Activated CD4-positive, CD25-positive, alpha-beta regulatory T cell treated with anti-CD3 and anti-CD28 coated beads, Interleukin-2, amount 50 U/mL, for 16 hours (primary cell): ENCODE data around the gene FAM227A.
"Not testable (repeated sequence)": the region's sequence is repeated elsewhere in the genome, so short reads cannot be mapped to it uniquely, and the experiment has no call there.

ENCODE experiments used
- DNase-seq: peaks from one replicate; pipeline ENCODE4 v3.0.0-alpha.2; 2020; ENCODE audit warnings: low read depth, low spot score

FAM227A gene

DNA sequence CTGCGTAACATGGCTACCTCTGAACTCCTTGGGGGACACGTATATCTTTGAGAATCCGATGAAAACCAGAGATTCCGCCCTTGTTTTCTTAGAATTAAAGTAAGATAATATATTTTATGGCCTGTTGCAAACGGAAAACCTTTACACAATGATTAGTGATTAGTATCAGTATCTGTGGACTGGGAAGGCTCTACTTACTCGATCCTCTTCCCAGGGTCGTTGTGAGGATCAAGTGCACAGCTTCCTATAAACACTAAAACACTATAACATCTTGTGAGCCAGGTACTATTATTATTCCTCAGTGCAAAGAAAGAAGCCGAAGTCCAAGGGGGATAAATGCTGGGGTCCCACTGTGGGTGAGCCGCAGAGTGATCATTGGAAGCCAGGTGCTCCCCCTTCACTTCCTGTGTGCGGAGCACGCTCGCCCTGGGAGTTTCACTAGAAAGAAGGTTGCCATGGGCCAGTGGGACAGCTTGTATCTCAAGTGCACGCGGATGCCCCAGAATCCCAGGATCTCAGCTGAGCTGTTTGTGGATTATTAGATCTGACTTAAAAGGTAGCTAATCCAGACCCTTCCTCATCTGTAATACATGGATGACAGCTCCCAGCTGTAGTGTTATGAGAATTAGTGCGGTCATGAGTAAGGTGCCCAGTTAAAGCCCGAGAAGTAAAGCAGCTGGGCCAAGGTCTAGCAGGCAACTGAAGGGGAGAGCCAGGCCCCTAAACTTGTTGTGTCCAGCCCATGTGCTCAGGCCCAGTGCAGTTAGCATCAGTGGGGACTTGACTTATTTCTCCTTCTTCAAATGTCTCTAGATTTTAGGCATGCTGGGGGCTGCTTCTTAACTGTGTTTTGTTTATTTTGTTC is 1.1 kb upstream of the FAM227A start:
- DNase-seq, result no peak

- no peak for DNase-seq
Measured at GRCh38 chr22:38655519-38656255, 505 bp downstream of the FAM227A start.

- no peak for DNase-seq
Measured at GRCh38 chr22:38653741-38654140, 2.5 kb downstream of the FAM227A start.

- no peak for DNase-seq
Measured at GRCh38 chr22:38652859-38653258, 3.3 kb downstream of the FAM227A start.

DNA sequence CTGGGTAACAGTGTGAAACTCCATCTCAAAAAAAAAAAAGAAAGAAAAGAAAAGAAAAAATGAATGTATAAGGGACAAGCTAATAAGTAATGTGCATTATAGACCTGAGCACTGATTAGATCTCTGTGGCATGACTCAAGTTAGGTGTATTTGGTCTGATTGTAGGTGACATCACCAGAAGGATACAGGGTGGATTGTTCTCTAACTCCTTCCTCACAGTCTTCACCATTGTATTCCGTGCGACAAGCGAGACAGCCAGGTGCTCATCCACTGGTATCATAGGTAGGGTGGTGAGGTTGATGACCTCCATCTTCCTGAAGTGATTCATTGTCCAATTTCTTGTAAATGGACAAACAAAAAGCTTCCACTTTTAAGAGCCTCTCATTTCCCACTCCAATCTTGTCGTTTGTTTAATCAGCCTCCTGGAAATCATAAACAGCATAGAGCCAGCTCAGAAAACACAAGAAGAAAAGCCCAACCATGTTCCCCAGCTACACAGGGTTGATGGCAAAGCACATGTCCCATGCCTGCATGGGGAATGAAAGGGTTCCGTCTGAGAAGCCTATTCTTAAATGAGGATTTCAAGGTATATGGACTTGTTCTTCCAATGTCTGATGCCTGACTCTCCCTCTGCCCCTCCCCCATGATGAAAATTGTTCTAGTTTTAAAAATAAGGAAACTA is 6.2 kb downstream of the FAM227A start:
- no peak for DNase-seq

GRCh38 chr22:38645430-38645829 is 10.8 kb downstream of the FAM227A start:
- DNase-seq, result no peak

DNA sequence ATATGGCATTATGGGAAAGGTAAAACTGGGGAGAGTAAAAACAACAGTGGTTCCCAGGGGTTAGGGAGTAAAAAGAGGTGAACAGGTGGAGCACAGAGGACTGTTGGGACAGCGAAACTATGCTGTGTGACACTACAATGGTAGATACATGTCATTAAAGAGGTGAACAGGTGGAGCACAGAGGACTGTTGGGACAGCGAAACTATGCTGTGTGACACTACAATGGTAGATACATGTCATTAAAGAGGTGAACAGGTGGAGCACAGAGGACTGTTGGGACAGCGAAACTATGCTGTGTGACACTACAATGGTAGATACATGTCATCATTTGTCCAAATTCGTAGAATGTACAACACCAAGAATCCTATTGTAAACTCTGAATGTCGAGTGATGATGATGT is 11.9 kb downstream of the FAM227A start:
- not testable (repeated sequence) for DNase-seq

DNA sequence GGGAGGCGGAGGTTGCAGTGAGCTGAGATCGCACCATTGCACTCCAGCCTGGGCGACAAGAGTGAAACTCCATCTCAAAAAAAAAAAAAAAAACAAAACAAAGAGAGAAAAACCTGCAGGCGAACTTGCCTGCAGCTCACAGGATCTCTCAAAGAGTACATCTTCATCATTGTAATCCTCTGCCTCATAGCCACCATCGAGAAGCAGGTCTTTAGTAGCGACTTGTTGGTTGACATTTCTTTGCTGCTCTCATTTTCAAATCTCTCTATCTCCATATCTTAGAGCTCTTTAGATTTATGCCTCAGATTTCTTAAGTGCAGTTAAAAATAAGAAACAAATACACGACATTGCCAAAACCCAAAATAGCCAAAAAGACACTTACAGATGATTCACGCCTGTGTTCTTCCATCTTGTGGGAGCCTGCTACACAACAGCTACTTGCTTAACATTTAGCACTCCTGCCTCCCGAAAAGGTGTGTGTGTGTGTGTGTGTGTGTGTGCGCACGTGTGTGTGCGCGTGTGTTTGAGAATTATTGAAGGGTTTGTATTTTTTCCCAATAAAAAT is 14.6 kb downstream of the FAM227A start:
- no peak for DNase-seq

- no peak for DNase-seq
Measured at GRCh38 chr22:38638728-38639127, 17.5 kb downstream of the FAM227A start.

DNA sequence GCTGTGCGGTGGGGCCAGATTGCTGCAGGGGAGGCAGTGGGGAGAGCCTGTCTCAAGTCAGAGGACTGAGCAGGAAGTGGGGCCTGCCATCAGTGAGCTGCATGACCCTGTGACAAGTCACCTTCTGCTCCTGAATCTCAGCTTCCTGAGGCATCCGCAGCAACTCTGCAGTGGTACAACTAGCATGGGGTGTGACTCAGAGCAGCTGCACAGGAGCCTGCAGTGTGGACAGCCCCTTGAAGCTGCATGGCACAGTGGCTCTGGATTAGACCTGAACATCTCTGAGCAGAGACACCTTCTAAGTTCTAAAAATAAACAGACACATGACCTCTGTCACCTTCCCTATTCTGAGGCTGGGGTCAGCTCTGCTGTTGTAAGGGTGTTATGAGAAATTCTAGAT is 18.0 kb downstream of the FAM227A start:
- DNase-seq, result no peak

- DNase-seq, result no peak
Measured at GRCh38 chr22:38632528-38632927, 23.7 kb downstream of the FAM227A start.

- DNase-seq, result no peak
Measured at GRCh38 chr22:38631724-38632123, 24.5 kb downstream of the FAM227A start.

- DNase-seq, result no peak
Measured at GRCh38 chr22:38629108-38629507, 27.1 kb downstream of the FAM227A start.

DNA sequence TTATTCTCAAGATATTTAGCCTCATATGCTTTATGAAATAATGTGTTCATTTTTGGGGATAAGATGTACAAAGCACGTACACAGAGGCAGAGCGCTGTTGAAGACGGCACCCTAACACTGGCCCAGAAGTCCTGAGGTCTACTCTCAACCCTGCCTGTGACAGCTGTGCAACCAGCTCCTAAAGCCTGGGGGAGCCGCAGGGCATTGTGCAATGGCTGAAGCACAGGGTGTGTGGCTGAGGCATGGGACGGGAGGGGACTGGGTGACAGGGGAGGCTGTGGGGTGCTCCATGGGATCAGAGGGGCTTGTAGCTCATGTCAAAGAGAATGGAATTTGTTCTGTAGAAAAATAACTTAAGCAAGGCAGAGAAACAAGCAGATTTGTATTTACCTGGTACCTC is 27.7 kb downstream of the FAM227A start:
- no peak for DNase-seq

GRCh38 chr22:38623351-38623750 is 32.8 kb downstream of the FAM227A start:
- no peak for DNase-seq

DNA sequence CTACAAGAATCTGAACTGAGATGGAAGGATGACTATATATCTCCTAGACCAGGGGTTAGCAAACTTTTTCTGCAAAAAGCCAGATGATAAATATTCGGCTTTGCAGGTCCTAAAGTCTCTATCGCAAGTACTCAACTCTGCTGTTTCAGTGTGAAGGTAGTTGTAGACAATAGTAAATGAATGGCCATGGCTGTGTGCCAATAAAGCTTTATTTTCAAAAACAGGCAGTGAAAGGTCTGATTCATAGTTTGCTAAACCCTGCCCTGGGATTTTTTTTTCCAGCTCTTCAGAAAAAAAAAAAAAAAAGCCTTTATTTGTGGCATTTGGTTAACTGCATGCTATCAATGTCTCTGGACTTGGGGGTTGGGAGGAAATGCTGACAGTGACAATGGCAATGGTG is 37.5 kb downstream of the FAM227A start:
- no peak for DNase-seq

- DNase-seq, result no peak
Measured at GRCh38 chr22:38618258-38618657, 37.9 kb downstream of the FAM227A start.

DNA sequence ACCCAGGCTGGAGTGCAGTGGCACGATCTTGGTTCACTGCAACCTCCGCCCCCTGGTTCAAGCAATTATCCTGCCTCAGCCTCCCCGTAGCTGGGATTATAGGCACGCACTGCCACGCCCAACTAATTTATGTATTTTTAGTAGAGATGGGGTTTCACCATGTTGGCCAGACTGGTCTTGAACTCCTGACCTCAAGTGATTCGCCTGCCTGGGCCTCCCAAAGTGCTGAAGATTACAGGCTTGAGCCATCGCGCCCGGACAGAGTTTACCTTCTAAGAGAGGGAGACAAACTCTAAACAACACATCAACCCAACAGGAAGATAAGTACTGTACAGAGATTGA is 41.2 kb downstream of the FAM227A start:
- DNase-seq, result not testable (repeated sequence)

GRCh38 chr22:38614332-38615063 is 41.7 kb downstream of the FAM227A start:
- DNase-seq, result no peak

DNA sequence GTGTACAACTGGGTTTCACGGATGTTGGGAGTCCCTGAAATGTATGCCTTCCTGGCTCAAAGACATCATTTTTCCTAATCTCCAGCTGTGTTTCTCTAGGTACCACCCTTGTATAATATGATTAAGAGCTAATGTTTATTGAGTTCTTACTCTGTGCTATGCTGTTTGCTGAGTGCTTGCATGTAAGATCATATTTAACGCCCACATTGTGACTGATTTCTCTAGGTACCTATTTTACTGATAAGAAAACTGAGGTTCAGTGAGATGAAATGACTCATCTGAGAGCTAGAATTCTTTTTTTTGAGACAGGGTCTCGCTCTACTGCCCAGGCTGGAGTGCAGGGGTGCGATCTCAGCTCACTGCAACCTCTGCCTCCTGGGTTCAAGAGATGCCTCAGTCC is 42.6 kb downstream of the FAM227A start:
- DNase-seq, result no peak

DNA sequence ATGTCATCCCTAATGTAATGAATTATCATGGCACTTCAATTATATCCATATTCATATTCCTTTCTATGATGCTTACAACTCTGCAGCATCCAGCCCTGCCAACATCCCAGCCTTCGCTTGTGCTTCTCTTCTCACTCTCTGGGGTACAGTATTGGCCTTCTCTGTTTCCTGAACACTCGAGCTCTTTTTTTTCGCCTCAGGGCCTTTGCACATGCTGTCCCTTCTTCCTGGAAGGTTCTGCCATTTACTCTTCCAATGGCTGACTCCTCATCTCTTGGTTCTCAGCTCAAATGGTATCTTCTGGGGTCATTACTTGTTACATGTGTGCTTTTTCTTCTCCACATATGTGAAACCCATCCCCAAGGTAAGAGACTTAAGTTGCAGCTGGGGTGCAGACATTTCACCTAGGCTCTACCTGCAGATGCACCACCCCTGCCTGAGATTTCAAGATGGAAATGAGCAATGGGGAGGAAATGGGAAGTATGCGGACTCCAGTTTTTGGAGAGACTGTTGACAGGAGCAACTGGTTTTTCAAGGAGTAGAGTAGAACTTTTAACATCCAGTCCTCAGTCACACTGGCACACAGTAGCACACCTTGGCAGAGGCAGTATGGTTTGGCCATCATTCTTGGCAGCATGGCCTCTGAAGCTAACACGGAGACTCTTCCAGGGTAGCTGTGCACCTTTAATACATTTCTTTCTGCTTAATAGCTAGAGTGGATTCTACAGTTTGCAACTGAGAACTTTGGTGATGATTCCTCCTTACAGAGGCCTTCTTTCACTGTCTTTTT is 43.8 kb downstream of the FAM227A start:
- no peak for DNase-seq
